Islet of Langerhans (tissue), 1 donor: Measurements from ENCODE around the gene CTTN.

Experiments
- FAIRE-seq: peaks from one replicate; lab custom pipeline; 2011; peaks lifted over from hg19 to GRCh38; lab: Jason Lieb, UNC

CTTN gene

GRCh38 chr11:70456921-70457532, 58.7 kb downstream of the CTTN start:
- no peak for FAIRE-seq

GRCh38 chr11:70458736-70459135, 60.4 kb downstream of the CTTN start:
- FAIRE-seq: no peak

DNA sequence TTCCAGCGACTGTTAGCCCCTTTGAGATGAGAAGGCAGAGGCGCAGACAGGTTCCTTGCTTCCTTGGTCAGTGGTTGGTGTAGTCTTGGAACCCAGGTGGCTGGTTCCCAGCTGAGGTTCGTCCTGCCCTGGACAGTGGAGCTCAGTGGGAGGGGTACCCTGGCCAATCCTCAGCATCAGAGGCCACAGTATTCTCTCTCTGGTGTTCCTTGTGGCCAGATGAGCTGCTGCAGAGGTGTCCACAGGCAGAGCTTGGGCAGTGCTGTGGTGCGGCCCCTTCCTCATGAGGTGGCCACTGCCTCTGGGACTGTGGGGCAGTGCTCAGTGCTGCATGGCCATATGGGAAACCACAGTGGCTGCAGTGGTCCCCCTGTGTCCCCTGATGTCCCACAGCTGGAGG, 61.8 kb downstream of the CTTN start:
- no peak for FAIRE-seq

DNA sequence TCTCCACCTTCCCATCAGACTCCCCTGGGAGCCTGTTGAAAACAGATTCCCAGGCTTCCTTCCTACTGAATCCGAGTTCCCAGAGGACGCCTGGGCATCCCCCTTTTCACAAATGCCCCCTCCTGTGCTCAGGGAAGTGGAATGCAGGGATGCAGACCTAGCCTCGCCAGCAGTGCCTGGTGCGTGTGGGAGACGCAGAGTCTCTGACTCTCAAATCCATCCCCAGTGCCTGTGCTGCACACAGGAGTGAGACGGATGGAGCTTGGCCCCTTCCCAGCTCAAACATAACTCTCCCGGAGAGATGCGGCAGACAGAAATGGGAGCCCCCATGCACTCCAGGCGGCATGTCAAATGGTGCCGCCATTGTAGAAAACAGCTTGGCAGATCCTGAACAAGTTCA, 62.6 kb downstream of the CTTN start:
- no peak for FAIRE-seq

DNA sequence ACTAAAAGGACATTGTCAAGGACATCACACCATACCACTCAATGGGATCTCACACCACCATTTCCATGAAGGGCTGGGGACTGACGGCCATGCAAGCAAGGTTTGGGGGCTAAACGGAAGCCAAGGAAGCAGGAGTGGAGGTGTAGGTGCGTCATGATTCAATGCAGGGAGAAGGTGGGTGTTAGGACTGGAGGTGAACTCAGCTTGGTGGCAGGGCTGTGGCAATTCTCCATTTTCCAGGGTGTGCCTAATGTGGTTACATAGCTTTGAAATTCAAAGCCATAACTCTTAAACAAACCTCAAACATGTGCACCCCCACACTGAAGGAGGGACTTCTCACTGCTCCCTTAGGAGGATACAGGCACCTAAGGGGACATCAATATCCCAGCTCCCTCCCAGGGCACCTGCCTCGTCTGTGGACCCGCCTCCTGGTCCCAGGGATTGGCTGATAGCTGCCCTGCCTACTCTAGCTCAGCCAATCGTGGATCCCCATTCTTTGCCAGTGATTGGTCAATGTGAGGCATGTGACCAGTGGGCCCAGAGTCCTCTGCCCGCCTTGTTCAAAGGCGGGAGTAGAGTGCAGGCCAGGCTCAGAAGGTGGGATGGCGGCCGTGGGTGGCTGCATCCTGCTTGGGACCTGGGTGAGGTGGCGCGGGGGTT, 64.6 kb downstream of the CTTN start:
- FAIRE-seq: no peak

DNA sequence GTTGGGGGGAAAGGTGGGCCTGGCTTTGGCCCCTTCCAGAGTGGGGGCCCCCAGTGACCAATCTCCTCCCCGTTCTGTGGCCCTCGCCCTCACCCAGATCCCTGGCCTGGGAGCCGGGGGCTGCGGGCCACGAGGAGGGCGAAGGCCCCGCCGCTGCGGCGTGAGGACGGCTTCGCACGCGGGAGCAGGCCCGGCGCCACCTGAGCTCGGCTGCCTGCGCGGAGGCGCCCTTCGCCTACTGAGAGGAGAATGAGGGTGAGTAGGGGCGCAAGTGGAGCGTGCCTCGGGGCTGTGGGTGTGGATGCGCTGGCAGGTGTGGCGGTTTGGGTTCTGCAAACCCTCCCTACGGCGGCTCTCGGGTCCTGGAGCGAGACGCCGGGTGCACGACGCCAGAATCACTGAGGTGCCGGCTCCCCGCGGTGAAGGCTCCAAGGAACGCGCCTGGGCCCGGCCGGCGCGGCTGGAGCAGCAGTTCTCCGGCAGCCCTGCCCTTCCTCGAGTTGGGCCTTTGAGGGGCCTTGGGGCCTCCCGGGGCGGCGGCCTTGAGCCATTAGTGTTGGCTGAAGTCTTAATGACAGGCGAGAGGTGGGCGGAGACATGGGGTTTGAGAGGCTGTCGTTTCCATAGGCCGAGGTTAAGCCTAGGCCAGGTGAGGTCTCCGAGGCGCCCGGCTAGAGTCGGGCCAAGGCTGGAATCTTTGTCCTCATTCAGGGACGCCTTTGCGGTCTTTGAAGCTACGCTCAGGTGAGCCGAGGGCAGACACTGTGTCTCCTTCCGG, 65.3 kb downstream of the CTTN start:
- no peak for FAIRE-seq

DNA sequence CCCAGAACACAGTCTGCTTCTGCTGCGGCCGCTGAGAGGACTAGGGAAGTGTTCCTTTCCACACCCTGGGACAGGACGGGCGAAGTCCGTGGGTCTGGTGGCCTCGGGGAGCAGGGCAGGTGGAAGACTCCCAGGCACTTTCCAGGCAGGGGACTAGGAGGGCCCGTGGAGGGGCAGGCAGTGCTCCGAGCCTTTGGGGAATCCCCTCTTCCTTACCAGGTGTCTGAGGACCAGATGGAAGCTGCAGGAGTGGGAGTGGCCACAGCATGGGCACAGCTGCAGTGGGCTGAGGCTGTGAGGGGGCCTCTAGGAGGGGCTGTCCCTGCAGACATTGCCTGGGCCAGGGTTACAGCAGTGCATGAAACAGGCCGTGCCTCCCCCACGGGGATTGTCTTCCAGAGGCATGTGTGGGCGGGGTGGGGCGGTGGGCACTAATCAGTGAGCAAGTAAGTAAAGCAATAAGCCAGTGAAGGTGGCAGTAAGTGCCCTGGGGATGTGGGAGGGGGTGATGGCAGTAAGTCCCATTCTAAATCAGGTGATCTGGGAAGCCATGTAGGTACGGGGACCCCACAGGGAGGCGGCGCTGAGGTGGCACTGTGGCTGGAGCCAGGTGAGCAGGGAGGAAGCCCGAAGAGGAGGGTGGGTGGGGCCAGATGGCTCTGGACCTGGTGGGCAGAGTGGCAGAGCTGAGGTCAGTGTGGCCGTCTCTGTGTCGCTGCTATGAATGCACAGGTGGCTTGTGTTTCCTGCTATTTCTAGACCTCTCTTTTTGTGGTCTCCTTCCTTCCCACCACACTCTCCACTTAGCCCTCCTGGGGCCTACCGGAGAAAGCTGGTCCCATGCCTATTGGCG, 66.4 kb downstream of the CTTN start:
- FAIRE-seq: no peak

GRCh38 chr11:70466154-70466553, 67.8 kb downstream of the CTTN start:
- FAIRE-seq: no peak

- FAIRE-seq: no peak
Measured at GRCh38 chr11:70466596-70466995, 68.3 kb downstream of the CTTN start.

- peak; percentile 58 for FAIRE-seq
Measured at GRCh38 chr11:70467201-70468085, 69.1 kb downstream of the CTTN start.

GRCh38 chr11:70468256-70469195, 70.2 kb downstream of the CTTN start:
- FAIRE-seq: no peak

- FAIRE-seq: no peak
Measured at GRCh38 chr11:70470127-70470526, 71.8 kb downstream of the CTTN start.

DNA sequence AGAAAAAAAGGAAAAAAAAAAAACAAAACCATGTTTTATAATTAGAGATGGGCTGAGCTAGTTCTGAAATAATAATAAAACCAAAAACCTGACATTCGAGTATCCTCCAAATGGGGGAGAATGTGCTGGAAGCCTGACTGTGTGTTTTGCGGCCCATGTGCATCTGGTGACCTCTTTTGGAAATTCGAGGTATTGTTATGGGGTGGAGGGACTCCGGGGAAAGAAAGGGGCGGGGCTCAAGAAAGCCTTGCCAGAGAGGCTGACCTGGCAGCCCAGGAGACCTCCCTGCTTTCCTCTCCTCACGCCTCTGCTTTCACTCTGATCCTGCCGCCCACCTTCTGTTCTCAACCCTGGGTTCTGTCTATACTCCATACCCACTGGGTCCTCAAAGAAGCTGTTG, 72.9 kb downstream of the CTTN start:
- FAIRE-seq: no peak

DNA sequence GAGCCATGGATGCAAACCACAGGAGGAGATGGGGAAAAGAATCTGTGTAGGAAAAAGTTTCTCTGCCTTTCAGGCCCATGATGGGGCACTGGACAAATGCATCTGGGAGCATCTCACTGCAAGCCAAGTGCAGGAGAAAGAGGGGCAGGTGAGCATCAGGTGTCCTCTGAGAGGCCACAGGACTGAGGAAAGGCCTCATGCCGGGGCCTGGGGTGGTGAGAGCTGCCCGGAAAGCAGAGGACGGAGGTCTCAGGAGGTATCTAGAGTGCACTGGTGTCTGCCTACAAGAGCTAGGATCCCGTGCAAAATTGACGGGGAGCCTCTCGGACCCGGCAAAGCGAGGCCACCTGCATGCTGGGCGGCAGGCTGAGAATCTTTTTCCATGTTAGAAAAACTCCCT, 73.9 kb downstream of the CTTN start:
- FAIRE-seq: no peak

DNA sequence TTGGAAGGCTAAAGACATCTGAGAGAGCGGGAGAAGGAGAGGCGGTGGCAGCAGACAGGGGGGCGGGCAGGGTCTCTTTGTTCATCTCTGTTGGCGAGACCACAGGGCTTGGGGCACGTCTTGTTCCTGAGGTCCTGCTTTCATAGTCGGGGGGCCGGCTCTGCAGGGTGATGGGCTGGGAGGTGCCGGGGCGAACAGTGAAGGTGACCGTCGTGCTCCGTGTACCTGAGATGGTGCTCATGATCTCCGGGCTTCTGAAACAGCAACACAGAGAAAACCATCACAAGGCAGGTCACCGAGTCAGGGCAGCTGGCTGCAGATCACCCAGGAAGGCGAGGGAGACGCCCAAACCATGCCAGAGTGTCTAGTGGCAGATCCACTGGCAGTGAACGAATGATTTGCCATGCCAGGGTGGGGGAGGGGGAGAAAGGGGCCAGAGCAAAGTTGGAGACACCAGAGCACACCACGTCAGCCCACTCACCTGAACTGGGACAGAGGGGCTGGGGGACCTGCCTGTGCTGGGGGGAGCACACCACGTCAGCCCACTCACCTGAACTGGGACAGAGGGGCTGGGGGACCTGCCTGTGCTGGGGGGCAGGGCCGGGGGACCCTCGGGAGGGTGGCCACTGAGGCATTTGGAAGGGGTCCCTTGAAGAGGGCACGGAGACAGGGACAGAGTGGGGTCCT, 75.0 kb downstream of the CTTN start:
- no peak for FAIRE-seq

- FAIRE-seq: no peak
Measured at GRCh38 chr11:70473873-70474690, 75.8 kb downstream of the CTTN start.

DNA sequence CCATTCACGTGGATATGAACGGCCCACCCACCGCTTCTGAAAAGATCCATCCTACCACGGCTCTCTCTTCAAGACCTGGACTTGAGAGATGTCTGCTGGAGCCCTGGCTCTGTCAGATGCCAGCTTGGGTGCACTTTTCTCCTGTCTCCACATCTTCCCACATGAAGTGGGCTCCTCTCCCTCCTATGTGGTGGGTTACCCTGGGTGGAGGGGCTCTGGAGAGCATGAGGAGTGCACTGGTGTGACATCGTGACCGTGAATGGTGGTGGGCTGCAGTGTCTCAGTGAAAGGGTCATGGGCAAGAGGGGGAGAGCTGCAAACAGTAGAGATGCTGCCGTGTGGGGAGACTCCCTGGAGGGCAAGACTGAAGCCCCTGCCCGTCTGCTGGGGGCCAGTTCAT, 76.4 kb downstream of the CTTN start:
- no peak for FAIRE-seq

DNA sequence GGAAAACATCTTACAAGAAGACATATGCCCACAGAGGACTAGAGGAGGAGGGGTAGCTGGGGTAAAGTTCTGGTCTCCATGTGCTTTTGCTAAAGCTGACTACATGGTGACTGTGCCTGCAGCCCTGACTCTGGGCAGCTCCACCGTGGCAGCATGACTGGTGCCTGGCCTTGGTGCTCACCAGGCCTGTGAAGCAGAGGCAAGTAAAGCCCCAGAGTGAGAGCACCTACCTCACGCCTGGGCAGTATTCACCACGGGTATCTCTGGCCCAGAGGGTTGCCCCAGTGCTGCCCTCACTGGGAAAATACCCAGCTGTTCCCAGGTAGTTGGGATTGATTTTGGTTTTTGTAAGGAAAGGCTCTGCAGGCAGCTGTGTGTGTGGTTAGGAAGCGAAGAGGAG, 78.3 kb downstream of the CTTN start:
- FAIRE-seq: no peak

DNA sequence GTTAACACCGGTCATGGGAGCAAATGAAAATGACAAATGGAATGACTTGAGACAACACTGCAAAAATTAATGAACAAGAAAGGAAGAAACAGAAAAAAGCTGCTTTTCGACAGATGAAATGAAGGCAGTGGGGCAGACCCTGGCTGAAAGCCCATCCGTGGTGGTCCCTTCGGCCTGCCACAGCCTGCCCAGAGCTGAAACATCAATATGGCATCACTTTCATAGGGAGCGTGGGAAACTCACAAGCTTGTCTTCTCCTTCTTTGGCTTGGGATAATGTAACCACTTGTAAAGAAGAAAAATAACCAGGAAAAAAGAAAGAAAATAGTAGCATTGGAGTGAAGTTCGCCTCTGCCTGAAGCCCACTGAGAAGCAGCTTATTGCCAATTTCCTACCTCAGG, 78.8 kb downstream of the CTTN start:
- FAIRE-seq: no peak
